Activated CD4-positive, alpha-beta T cell treated with anti-CD3 and anti-CD28 coated beads, Interleukin-2, amount 50 U/mL, for 1 hour (primary cell): ENCODE results near the gene DKK2.

ENCODE experiments used
- DNase-seq: peaks from one replicate; pipeline ENCODE4 v3.0.0-alpha.2; 2020

The DKK2 gene

DNA sequence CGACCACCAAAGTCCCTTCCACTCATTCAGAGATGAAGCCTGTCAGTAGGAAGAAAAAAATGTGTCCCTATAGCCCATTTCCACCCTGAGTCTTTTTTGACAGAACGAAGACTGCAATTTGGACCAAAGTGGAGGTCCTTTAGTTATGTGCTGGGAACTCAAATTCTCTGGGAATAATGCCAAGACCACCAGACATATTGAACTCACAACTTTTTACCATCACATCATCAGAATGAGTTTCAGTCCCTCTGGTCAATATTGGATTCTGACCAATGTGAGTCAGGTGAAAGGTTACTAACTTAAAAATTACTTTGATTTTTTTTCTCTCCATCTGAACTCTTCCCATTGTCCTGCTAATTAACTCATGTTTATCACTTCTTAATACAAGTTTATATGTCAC, 128.9 kb downstream of the DKK2 start:
- no peak for DNase-seq

DNA sequence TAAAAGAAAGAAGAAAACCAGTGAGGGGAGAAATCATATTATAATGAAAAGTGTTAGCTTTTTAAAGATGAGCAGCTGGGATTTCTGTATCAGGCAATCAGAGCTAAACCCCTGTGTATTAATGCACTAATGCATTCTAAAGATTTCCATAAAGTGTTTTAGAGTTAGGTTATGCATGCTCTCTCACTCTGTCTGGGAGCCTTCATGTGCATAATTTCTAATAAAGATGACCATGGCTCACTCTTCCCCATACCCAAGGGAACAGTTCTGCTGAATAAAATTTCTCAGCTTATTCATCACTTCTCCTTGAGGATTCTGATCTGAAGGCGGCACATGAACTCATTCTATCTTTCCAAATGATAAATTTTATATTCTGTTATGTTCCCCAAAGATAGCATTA, 129.4 kb downstream of the DKK2 start:
- DNase-seq, result no peak

DNA sequence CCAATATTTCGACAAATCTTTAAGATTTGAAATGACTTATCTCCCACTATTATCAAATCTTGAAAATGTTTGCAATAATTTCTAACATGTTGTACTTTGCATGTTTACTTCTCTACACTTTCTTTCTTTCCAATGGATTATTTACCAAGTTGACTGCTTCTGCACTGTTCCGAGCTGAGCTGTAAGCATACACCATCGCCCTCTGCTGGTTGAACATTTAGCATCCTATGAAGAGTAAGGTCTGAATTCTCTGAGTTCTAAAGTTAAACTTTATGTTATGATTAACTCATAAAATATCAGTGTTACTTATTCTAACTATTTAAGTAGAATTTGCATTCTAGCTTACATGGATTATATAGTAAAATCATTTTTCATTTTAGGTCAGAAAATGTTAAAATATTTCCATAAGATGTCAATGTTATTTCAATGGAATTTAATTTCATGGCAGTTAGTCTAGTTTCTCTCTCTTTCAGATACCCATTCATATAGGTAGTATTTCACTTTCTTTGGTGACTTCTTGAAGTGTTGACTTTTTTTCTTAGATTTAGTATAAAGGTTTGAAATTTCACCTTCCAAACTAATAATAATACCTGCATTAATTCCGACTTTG, 137.4 kb downstream of the DKK2 start:
- no peak for DNase-seq

DNA sequence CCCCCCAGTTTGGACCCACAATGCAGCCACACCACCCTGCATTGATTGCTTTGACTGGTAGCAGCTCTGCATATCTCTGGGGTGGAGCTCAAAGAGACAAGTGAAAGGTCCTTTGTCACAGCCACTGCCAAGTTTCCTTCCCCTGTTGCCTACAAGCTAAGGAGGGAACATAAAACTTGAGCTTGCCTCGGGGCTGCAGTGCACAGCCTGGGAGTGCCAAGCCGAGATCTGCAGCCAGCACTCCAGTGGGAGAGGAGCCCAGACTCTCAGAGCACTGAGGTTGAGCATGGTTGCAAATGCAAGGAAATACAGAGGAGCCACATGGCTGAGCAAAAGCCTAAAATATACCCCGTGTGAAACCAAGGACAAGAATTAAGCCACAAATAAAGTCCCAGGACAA, 142.2 kb downstream of the DKK2 start:
- no peak for DNase-seq

DNA sequence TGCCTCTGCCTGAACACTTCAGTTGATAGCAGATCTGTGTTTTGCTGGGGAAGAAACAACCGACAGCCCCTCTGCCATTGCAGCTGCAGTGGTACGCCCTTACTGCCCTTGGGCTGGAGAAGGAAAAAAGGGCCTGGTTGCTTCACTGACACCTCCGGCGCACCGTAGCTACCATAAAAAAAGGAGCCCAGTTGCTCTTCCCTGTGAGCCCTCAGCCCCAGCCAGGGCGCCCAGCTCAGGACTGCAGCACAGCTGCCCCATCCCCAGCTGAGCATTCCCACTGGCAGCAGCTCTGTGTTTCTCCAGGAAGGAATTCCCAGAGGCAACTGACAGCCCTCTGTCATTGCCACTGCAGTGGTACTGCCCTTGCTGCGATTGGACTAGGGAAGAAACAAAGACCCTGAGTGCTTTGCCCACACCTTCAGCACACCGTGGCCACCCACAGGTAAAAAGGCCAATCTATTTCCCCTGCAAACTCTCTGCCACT, 142.7 kb downstream of the DKK2 start:
- no peak for DNase-seq

DNA sequence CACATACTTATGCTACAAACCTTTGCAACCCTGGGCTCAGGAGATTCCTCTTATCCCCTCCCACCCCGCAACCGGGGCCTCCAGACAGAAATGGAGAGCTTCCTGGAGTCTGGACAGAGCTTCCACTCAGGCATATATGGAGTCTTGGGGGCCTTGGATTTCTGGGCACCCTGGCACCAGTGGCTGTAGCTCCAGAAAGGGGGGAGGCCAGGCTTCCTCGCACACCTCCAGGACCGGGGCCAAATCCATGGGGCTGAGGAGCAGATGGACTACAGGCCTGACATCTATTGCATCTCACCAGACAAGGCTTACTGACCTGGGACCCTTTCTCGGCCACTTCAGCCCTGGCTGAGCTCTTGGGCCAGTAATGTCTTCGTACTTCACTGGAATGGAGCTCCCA, 143.3 kb downstream of the DKK2 start:
- DNase-seq, result no peak

DNA sequence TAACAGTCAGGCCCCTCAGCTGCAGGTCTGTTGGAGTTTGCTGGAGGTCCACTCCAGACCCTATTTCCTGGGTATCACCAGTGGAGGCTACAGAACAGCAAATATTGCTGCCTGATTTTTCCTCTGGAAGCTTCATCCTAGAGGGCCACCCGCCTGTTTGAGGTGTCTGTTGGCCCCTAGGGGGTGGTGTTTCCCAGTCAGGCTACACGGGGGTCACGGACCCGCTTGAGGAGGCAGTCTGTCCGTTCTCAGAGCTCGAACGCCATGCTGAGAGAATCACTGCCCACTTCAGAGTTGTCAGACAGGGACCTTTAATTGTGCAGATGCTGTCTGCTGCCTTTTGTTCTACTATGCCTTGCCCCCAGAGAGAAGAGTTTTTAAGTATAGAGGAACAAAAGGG, 160.8 kb downstream of the DKK2 start:
- DNase-seq, result no peak
